Calu3 (cell line): ENCODE measurements around the gene ARTN. TPM values are rescaled to one million over a fixed set of nuclear protein-coding genes. Genes with fewer than 3 reads are reported as not detected.
A peak's percentile ranks its signal among the peaks of the same experiment; 100 is the strongest.

ENCODE experiments used
- BruUV-seq: library from RNA; stranded (reverse); fragments of 400-500 nt; replicated peaks from 2 replicates; lab custom pipeline; 2021; lab: Mats Ljungman, UMichigan
- CTCF ChIA-PET: fragments of 300-600 bp; sonication (Branson Sonifier 250); formaldehyde crosslinking; loops from one replicate; lab custom pipeline; 2022; ENCODE audit warnings: antibody characterized with exemption; lab: Charles Lee
- DNase-seq: peaks from one replicate; pipeline ENCODE4 v3.0.0; 2022
- H3K27ac Mint-ChIP-seq: one replicate; pipeline ENCODE4 v1.8.0; 2022; ENCODE audit warnings: mixed read lengths; ENCODE audit not compliant: unreplicated experiment
- H3K27me3 Mint-ChIP-seq: one replicate; pipeline ENCODE4 v1.8.0; 2022; ENCODE audit warnings: mixed read lengths; ENCODE audit not compliant: unreplicated experiment
- H3K36me3 Mint-ChIP-seq: one replicate; pipeline ENCODE4 v1.8.0; 2022; ENCODE audit warnings: mild to moderate bottlenecking, moderate library complexity, mixed read lengths; ENCODE audit not compliant: insufficient read depth, unreplicated experiment
- H3K4me1 Mint-ChIP-seq: one replicate; pipeline ENCODE4 v1.8.0; 2022; ENCODE audit warnings: mild to moderate bottlenecking, low read depth, mixed read lengths; ENCODE audit not compliant: unreplicated experiment
- H3K4me3 Mint-ChIP-seq: one replicate; pipeline ENCODE4 v1.8.0; 2022; ENCODE audit warnings: mild to moderate bottlenecking, low read depth, moderate library complexity, mixed read lengths; ENCODE audit not compliant: unreplicated experiment
- H3K9me3 Mint-ChIP-seq: one replicate; pipeline ENCODE4 v1.8.0; 2022; ENCODE audit warnings: low read depth, mixed read lengths; ENCODE audit not compliant: unreplicated experiment
- CTCF ChIP-seq: fragments of 200-600 bp; IDR thresholded peaks from one replicate; pipeline ENCODE4 v1.8.0; 2022; ENCODE audit warnings: antibody characterized with exemption; ENCODE audit not compliant: unreplicated experiment
- intact Hi-C: fragments of 100-400 bp; cut with micrococcal nuclease; formaldehyde crosslinking; loops from one replicate; pipeline ENCODE4 v1.10.0; 2022; ENCODE audit not compliant: unreplicated experiment
- total RNA-seq: library from RNA; stranded (reverse); gene quantifications from 2 replicates; pipeline ENCODE4 v1.2.3, GENCODE V29; 2022

ARTN gene
- total RNA-seq, 1 experiment from 2014 or later, result 1.4 TPM

GRCh38 chr1:43947061-43947873 lies 13.7 kb downstream of the ARTN start:
- BruUV-seq, result no TSS peak
- H3K27ac Mint-ChIP-seq, result peak overlapping the region; percentile 86
- CTCF ChIA-PET, result interaction anchor here (0.6 to 1.1 kb wide), 3 partner anchors 13 to 184 kb away, joined by 3 to 6 read pairs (median 3); partner anchors contain the start of genes ARTN and DPH2
- no peak for TF ChIP-seq CTCF
- DNase-seq, result no peak
- peaks cover 17% of the 10 kb centered on the region for H3K4me1 Mint-ChIP-seq
- intact Hi-C loops, result no loop called here
- no peaks in the 10 kb centered on the region for H3K27me3 Mint-ChIP-seq
- peak overlapping the region; percentile 98 for H3K4me3 Mint-ChIP-seq
- H3K9me3 Mint-ChIP-seq, result no peaks in the 10 kb centered on the region
- peaks cover 20% of the 10 kb centered on the region for H3K36me3 Mint-ChIP-seq

- Mint-ChIP-seq H3K9me3 (no peaks in the 10 kb centered on the region), H3K27me3 (no peaks in the 10 kb centered on the region), H3K4me3 (peak overlapping the region; percentile 98), H3K27ac (no peak overlapping the region), H3K36me3 (peaks cover 20% of the 10 kb centered on the region), H3K4me1 (peaks cover 17% of the 10 kb centered on the region)
- CTCF ChIA-PET, result interaction anchor here (1.1 to 1.4 kb wide), 2 partner anchors 12 to 13 kb away, joined by 3 to 6 read pairs; partner anchors contain the start of gene ARTN
- intact Hi-C loops, result no loop called here
- no peak for TF ChIP-seq CTCF
- DNase-seq, result no peak
- BruUV-seq, result TSS peak; percentile 25
Observed at GRCh38 chr1:43947874-43948437, 14.4 kb downstream of the ARTN start.

GRCh38 chr1:43949678-43950077 lies 16.1 kb downstream of the ARTN start:
- no TSS peak for BruUV-seq

More at GRCh38 chr1:43949678-43950077, 16.1 kb downstream of the ARTN start:
- no peaks in the 10 kb centered on the region for H3K9me3 Mint-ChIP-seq
- no peak for DNase-seq
- no peak overlapping the region for H3K27ac Mint-ChIP-seq
- CTCF ChIA-PET, result interaction anchor here (0.6 to 1.4 kb wide), 3 partner anchors 13 to 889 kb away, joined by 3 to 7 read pairs (median 3); partner anchors contain the start of gene DPH2
- TF ChIP-seq CTCF, result no peak
- intact Hi-C loops, result no loop called here
- H3K4me1 Mint-ChIP-seq, result peaks cover 17% of the 10 kb centered on the region
- no peaks in the 10 kb centered on the region for H3K27me3 Mint-ChIP-seq
- peaks cover 16% of the 10 kb centered on the region for H3K36me3 Mint-ChIP-seq
- no peak overlapping the region for H3K4me3 Mint-ChIP-seq
